ENCODE results near the gene PMFBP1.

The PMFBP1 gene

GRCh38 chr16:72129976-72130656 lies 41.8 kb downstream of the PMFBP1 start:
- DNase-seq, result no peak

GRCh38 chr16:72128701-72129100 lies 43.3 kb downstream of the PMFBP1 start:
- no peak for DNase-seq

GRCh38 chr16:72126429-72126765 lies 45.6 kb downstream of the PMFBP1 start:
- DNase-seq, result no peak

GRCh38 chr16:72125635-72126428 lies 46.1 kb downstream of the PMFBP1 start:
- no peak for DNase-seq

GRCh38 chr16:72124761-72125634 lies 47.0 kb downstream of the PMFBP1 start:
- peak; percentile 58 for DNase-seq

- no peak for DNase-seq
These were observed 47.8 kb downstream of the PMFBP1 start for GRCh38 chr16:72124148-72124547.

- DNase-seq, result no peak
These were observed 48.5 kb downstream of the PMFBP1 start for GRCh38 chr16:72123426-72123825.

- no peak for DNase-seq
These were observed 49.0 kb downstream of the PMFBP1 start for GRCh38 chr16:72122916-72123315.

- no peak for DNase-seq
These were observed 49.6 kb downstream of the PMFBP1 start for GRCh38 chr16:72122308-72122707.

GRCh38 chr16:72120026-72120425 lies 51.9 kb downstream of the PMFBP1 start:
- no peak for DNase-seq

GRCh38 chr16:72113616-72113945 lies 58.4 kb downstream of the PMFBP1 start:
- no peak for DNase-seq

- DNase-seq, result no peak
These were observed 58.9 kb downstream of the PMFBP1 start for GRCh38 chr16:72112906-72113615.

- no peak for DNase-seq
These were observed 59.5 kb downstream of the PMFBP1 start for GRCh38 chr16:72112452-72112792.

- no peak for DNase-seq
These were observed 60.1 kb downstream of the PMFBP1 start for GRCh38 chr16:72111657-72112451.

- DNase-seq, result no peak
These were observed 61.0 kb downstream of the PMFBP1 start for GRCh38 chr16:72110662-72111615.

- no peak for DNase-seq
These were observed 61.9 kb downstream of the PMFBP1 start for GRCh38 chr16:72109966-72110530.

GRCh38 chr16:72109300-72109699 lies 62.7 kb downstream of the PMFBP1 start:
- DNase-seq, result no peak

- DNase-seq, result no peak
These were observed 63.4 kb downstream of the PMFBP1 start for GRCh38 chr16:72108353-72109102.

GRCh38 chr16:72107371-72107770 lies 64.6 kb downstream of the PMFBP1 start:
- DNase-seq, result no peak

GRCh38 chr16:72105978-72106377 lies 66.0 kb downstream of the PMFBP1 start:
- no peak for DNase-seq

Measured in CD4-positive, alpha-beta T cell treated with Interleukin-12 subunit alpha and Interleukin-12 subunit beta, for 1 hour (primary cell).